CD4-positive, alpha-beta T cell (primary cell): Measurements from ENCODE around the gene AGFG1. TPM values are rescaled to one million over a fixed set of nuclear protein-coding genes. Genes with fewer than 3 reads are reported as not detected.
"Not testable (repeated sequence)": the region's sequence is repeated elsewhere in the genome, so short reads cannot be mapped to it uniquely, and the experiment has no call there.

ENCODE experiments used
- ATAC-seq: fragments of 200-7000 bp; cut with Tn5 transposase; one replicate; pipeline ENCODE4 v1.10.0; 2022; ENCODE audit warnings: mild to moderate bottlenecking; ENCODE audit not compliant: poor library complexity
- CTCF ChIA-PET: fragments of 350-600 bp; sonication (Branson Sonifier 250); formaldehyde crosslinking; loops from one replicate; lab custom pipeline; 2021; ENCODE audit warnings: antibody characterized with exemption, inconsistent platforms; lab: Charles Lee
- POLR2A ChIA-PET: fragments of 350-600 bp; sonication (Branson Sonifier 250); formaldehyde crosslinking; loops from one replicate; lab custom pipeline; 2021; ENCODE audit warnings: antibody characterized with exemption, inconsistent platforms; lab: Charles Lee
- DNase-seq, 14 experiments: peaks; one replicate each; pipeline ENCODE4 v3.0.0-alpha.2; 2013 to 2020; ENCODE audit warnings: mixed read lengths in 2 of 14
- H3K27ac ChIP-seq, 2 donors: one replicate each; pipeline versions ENCODE4 v1.5.1 to v1.7.0; 2013; ENCODE audit warnings: low read length in 2 of 2, low read depth in 1 of 2, mild to moderate bottlenecking in 1 of 2
- H3K27me3 ChIP-seq, 2 experiments: 1 replicate in 1 of 2; 2 replicates in 1 of 2; pipeline versions ENCODE4 v1.6.1 to v1.7.0; 2013; ENCODE audit warnings: low read length in 2 of 2, control low read depth in 1 of 2, mild to moderate bottlenecking in 1 of 2, moderate library complexity in 1 of 2; ENCODE audit not compliant: insufficient read depth in 2 of 2, control insufficient read depth in 1 of 2
- H3K36me3 ChIP-seq: one replicate; pipeline ENCODE4 v1.6.1; 2013; ENCODE audit warnings: low read length, control low read depth; ENCODE audit not compliant: insufficient read depth
- H3K4me1 ChIP-seq: one replicate; pipeline ENCODE4 v1.6.1; 2013; ENCODE audit warnings: low read length, control low read depth; ENCODE audit not compliant: insufficient read depth
- H3K4me3 ChIP-seq: one replicate; pipeline ENCODE4 v1.5.1; 2013; ENCODE audit warnings: mild to moderate bottlenecking, low read length, moderate library complexity
- H3K9me3 ChIP-seq, 2 experiments: 1 replicate in 1 of 2; 2 replicates in 1 of 2; pipeline versions ENCODE4 v1.6.1 to v1.7.0; 2013; ENCODE audit warnings: low read length in 2 of 2, mild to moderate bottlenecking in 2 of 2, control low read depth in 1 of 2, moderate library complexity in 1 of 2; ENCODE audit not compliant: control insufficient read depth in 1 of 2, insufficient read depth in 1 of 2
- H3K27ac Mint-ChIP-seq: one replicate; pipeline ENCODE4 v1.8.0; 2020; ENCODE audit warnings: mixed read lengths
- H3K27me3 Mint-ChIP-seq: one replicate; pipeline ENCODE4 v1.8.0; 2021; ENCODE audit warnings: mixed read lengths
- H3K36me3 Mint-ChIP-seq: one replicate; pipeline ENCODE4 v1.8.0; 2021; ENCODE audit warnings: low read depth, mixed read lengths
- H3K4me1 Mint-ChIP-seq: one replicate; pipeline ENCODE4 v1.8.0; 2021; ENCODE audit warnings: low read depth, mixed read lengths
- H3K4me3 Mint-ChIP-seq: one replicate; pipeline ENCODE4 v1.8.0; 2020; ENCODE audit warnings: mild to moderate bottlenecking, mixed read lengths
- H3K9me3 Mint-ChIP-seq: one replicate; pipeline ENCODE4 v1.8.0; 2020; ENCODE audit warnings: mixed read lengths
- CTCF ChIP-seq: fragments of 200-600 bp; IDR thresholded peaks from one replicate; pipeline ENCODE4 v1.8.0; 2022; ENCODE audit warnings: antibody characterized with exemption, mild to moderate bottlenecking
- intact Hi-C, 2 experiments: fragments of 100-400 bp; cut with DNase I in 1 of 2; cut with micrococcal nuclease in 1 of 2; formaldehyde crosslinking; loops; one replicate each; pipeline versions ENCODE4 v1.15.1 to v1.9.0; 2023 to 2025; cut with DNase I, micrococcal nuclease
- total RNA-seq, 174 experiments: library from RNA in 2 of 174; stranded (reverse) in 2 of 174; gene quantifications; one replicate each; pipeline ENCODE4 v1.2.3 and lab custom pipeline; 2021 to 2026

Gene AGFG1
- total RNA-seq, 2 experiments from 2014 or later = 49.9 to 55.9 TPM

- DNase-seq = no peak
- intact Hi-C loops = loop anchor here in 1 of 2 experiments (10.0 kb wide), 1 partner anchor 60 kb away; the partner anchor contains the start of gene AGFG1
- no peak for ATAC-seq
- Mint-ChIP-seq H3K4me3 (no peak overlapping the region), H3K27ac (no peak overlapping the region), H3K36me3 (peaks cover 93% of the 10 kb centered on the region), H3K9me3 (no peaks in the 10 kb centered on the region), H3K27me3 (no peaks in the 10 kb centered on the region), H3K4me1 (no peaks in the 10 kb centered on the region)
- no peaks in the 10 kb centered on the region for H3K27me3 ChIP-seq
- peaks cover 83% of the 10 kb centered on the region for H3K36me3 ChIP-seq
- ChIA-PET POLR2A (no interaction called here), CTCF (no interaction called here)
- no peaks in the 10 kb centered on the region for H3K9me3 ChIP-seq
- H3K4me1 ChIP-seq = no peaks in the 10 kb centered on the region
- TF ChIP-seq CTCF = no peak
- H3K27ac ChIP-seq = no peak overlapping the region
- no peak overlapping the region for H3K4me3 ChIP-seq
These were observed 62.8 kb downstream of the AGFG1 start for GRCh38 chr2:227534714-227535113.

GRCh38 chr2:227536445-227536844, 64.5 kb downstream of the AGFG1 start:
- ChIA-PET CTCF (no interaction called here), POLR2A (no interaction called here)
- TF ChIP-seq CTCF = no peak
- no peak overlapping the region for H3K27ac Mint-ChIP-seq
- H3K4me1 ChIP-seq = no peaks in the 10 kb centered on the region
- no peak overlapping the region for H3K4me3 Mint-ChIP-seq
- no peak overlapping the region for H3K27ac ChIP-seq
- no peak for DNase-seq
- ATAC-seq = no peak
- H3K36me3 Mint-ChIP-seq = peaks cover 96% of the 10 kb centered on the region
- H3K9me3 Mint-ChIP-seq = no peaks in the 10 kb centered on the region
- intact Hi-C loops = loop anchor here in 1 of 2 experiments (10.0 kb wide), 1 partner anchor 62 kb away; the partner anchor contains the start of gene AGFG1
- H3K27me3 ChIP-seq = no peaks in the 10 kb centered on the region
- no peaks in the 10 kb centered on the region for H3K9me3 ChIP-seq
- no peaks in the 10 kb centered on the region for H3K27me3 Mint-ChIP-seq
- H3K4me1 Mint-ChIP-seq = no peaks in the 10 kb centered on the region
- no peak overlapping the region for H3K4me3 ChIP-seq
- H3K36me3 ChIP-seq = peaks cover 75% of the 10 kb centered on the region

- no peaks in the 10 kb centered on the region for H3K27me3 ChIP-seq
- no peak for ATAC-seq
- Mint-ChIP-seq H3K27me3 (no peaks in the 10 kb centered on the region), H3K27ac (no peak overlapping the region), H3K36me3 (peaks cover 100% of the 10 kb centered on the region), H3K9me3 (no peaks in the 10 kb centered on the region), H3K4me1 (peaks cover 14% of the 10 kb centered on the region), H3K4me3 (no peak overlapping the region)
- no peak for TF ChIP-seq CTCF
- no peak overlapping the region for H3K27ac ChIP-seq
- ChIA-PET CTCF (interaction anchor here (0.6 kb wide), 2 partner anchors 28 to 74 kb away, joined by 3 read pairs; no protein-coding TSS in a partner anchor), POLR2A (interaction anchor here (0.6 kb wide), 1 partner anchor 50 kb away, joined by 3 read pairs; no protein-coding TSS in a partner anchor)
- intact Hi-C loops = loop anchor here in 1 of 2 experiments (10.0 kb wide), 1 partner anchor 65 kb away; the partner anchor contains the start of gene AGFG1
- no peak for DNase-seq
- no peaks in the 10 kb centered on the region for H3K4me1 ChIP-seq
- peaks cover 51% of the 10 kb centered on the region for H3K36me3 ChIP-seq
- no peaks in the 10 kb centered on the region for H3K9me3 ChIP-seq
- H3K4me3 ChIP-seq = no peak overlapping the region
These were observed 67.6 kb downstream of the AGFG1 start for GRCh38 chr2:227539465-227539956.

- DNase-seq, H3K4me1 ChIP-seq, H3K27ac ChIP-seq, POLR2A ChIA-PET, H3K9me3 Mint-ChIP-seq, H3K9me3 ChIP-seq, ATAC-seq, H3K27ac Mint-ChIP-seq, H3K27me3 Mint-ChIP-seq, H3K4me3 Mint-ChIP-seq, intact Hi-C loops, CTCF ChIA-PET, H3K4me3 ChIP-seq, H3K27me3 ChIP-seq: not testable (repeated sequence)
- H3K4me1 Mint-ChIP-seq = peaks cover 14% of the 10 kb centered on the region
- H3K36me3 Mint-ChIP-seq = peaks cover 100% of the 10 kb centered on the region
- peaks cover 43% of the 10 kb centered on the region for H3K36me3 ChIP-seq
These were observed 68.4 kb downstream of the AGFG1 start for GRCh38 chr2:227540352-227540751.
